Activated CD8-positive, alpha-beta memory T cell treated with anti-CD3 and anti-CD28 coated beads for 4 hours (primary cell): ENCODE results near the gene SC5D.

Source experiments
- DNase-seq, 2 donors: peaks; one replicate each; pipeline ENCODE4 v3.0.0-alpha.2; 2020; ENCODE audit warnings: low read depth in 2 of 2

Gene SC5D

GRCh38 chr11:121292495-121293287 is at the start of gene SC5D:
TSS of gene SC5D (plus strand) at chr11:121292771. CDS start at chr11:121303376, 10,605 bp downstream.
- DNase-seq = peak; percentile 86 to 87

- DNase-seq = no peak
Observed at GRCh38 chr11:121244884-121245283, 47.7 kb upstream of the SC5D start.

GRCh38 chr11:121246021-121246768 is 46.4 kb upstream of the SC5D start:
- no peak for DNase-seq

- no peak for DNase-seq
Observed at GRCh38 chr11:121246769-121247035, 45.9 kb upstream of the SC5D start.

- no peak for DNase-seq
Observed at GRCh38 chr11:121248496-121248895, 44.1 kb upstream of the SC5D start.

GRCh38 chr11:121249039-121249663 is 43.4 kb upstream of the SC5D start:
- no peak for DNase-seq

- no peak for DNase-seq
Observed at GRCh38 chr11:121250843-121251242, 41.7 kb upstream of the SC5D start.

GRCh38 chr11:121253951-121254350 is 38.6 kb upstream of the SC5D start:
- no peak for DNase-seq

GRCh38 chr11:121254756-121255155 is 37.8 kb upstream of the SC5D start:
- no peak for DNase-seq

GRCh38 chr11:121255473-121256125 is 37.0 kb upstream of the SC5D start:
- DNase-seq = no peak

GRCh38 chr11:121257289-121257688 is 35.3 kb upstream of the SC5D start:
- DNase-seq = no peak

GRCh38 chr11:121257976-121258375 is 34.6 kb upstream of the SC5D start:
- no peak for DNase-seq

- no peak for DNase-seq
Observed at GRCh38 chr11:121265586-121265985, 27.0 kb upstream of the SC5D start.

- DNase-seq = no peak
Observed at GRCh38 chr11:121268581-121268980, 24.0 kb upstream of the SC5D start.

- DNase-seq = no peak
Observed at GRCh38 chr11:121270001-121270678, 22.4 kb upstream of the SC5D start.

GRCh38 chr11:121274332-121274991 is 18.1 kb upstream of the SC5D start:
- DNase-seq = no peak

- DNase-seq = no peak
Observed at GRCh38 chr11:121281698-121282097, 10.9 kb upstream of the SC5D start.

GRCh38 chr11:121282386-121282785 is 10.2 kb upstream of the SC5D start:
- DNase-seq = no peak

- no peak for DNase-seq
Observed at GRCh38 chr11:121282886-121283502, 9.6 kb upstream of the SC5D start.

GRCh38 chr11:121291319-121291718 is 1.3 kb upstream of the SC5D start:
- no peak for DNase-seq
